Activated T-helper 1 cell treated with anti-CD3 and anti-CD28 coated beads, Interleukin-12 subunit alpha, Interleukin-12 subunit beta, Interleukin-2, Interleukin-4 antibody, amounts not matched to agents 30 ng/mL and 10 ng/mL and 1 ng/mL, durations not matched to agents 14 hours and 24 hours and 36 hours (primary cell): ENCODE data around the gene CTPS2. TPM values are rescaled to one million over a fixed set of nuclear protein-coding genes. Genes with fewer than 3 reads are reported as not detected.
"Not testable (repeated sequence)": the region's sequence is repeated elsewhere in the genome, so short reads cannot be mapped to it uniquely, and the experiment has no call there.

ENCODE experiments used
- DNase-seq: peaks from one replicate; pipeline ENCODE4 v3.0.0; 2021; ENCODE audit warnings: low spot score
- H3K27ac Mint-ChIP-seq: one replicate; pipeline ENCODE4 v1.8.0; 2021; ENCODE audit warnings: mild to moderate bottlenecking, mixed read lengths
- H3K27me3 Mint-ChIP-seq: one replicate; pipeline ENCODE4 v1.8.0; 2022; ENCODE audit warnings: mild to moderate bottlenecking, moderate library complexity, mixed read lengths; ENCODE audit not compliant: insufficient read depth
- H3K36me3 Mint-ChIP-seq: one replicate; pipeline ENCODE4 v1.8.0; 2021; ENCODE audit warnings: low read depth, mixed read lengths
- H3K4me1 Mint-ChIP-seq: one replicate; pipeline ENCODE4 v1.8.0; 2021; ENCODE audit warnings: low read depth, mixed read lengths
- H3K4me3 Mint-ChIP-seq: one replicate; pipeline ENCODE4 v1.8.0; 2021; ENCODE audit warnings: mild to moderate bottlenecking, moderate library complexity, mixed read lengths
- H3K9me3 Mint-ChIP-seq: one replicate; pipeline ENCODE4 v1.8.0; 2021; ENCODE audit warnings: mixed read lengths
- intact Hi-C: fragments of 100-400 bp; cut with micrococcal nuclease; formaldehyde crosslinking; loops from one replicate; pipeline ENCODE4 v1.15.1; 2024
- total RNA-seq: library from RNA; stranded (reverse); gene quantifications from 2 replicates; pipeline ENCODE4 v1.2.3, GENCODE V29; 2022

The CTPS2 gene
- total RNA-seq, 1 donor from 2014 or later: 5.1 TPM

GRCh38 chrX:16585486-16586376 lies 126.7 kb downstream of the CTPS2 start:
- Mint-ChIP-seq H3K4me1 (peaks cover 13% of the 10 kb centered on the region), H3K27me3 (no peaks in the 10 kb centered on the region), H3K36me3 (peaks cover 1% of the 10 kb centered on the region), H3K9me3 (peaks cover 5% of the 10 kb centered on the region), H3K27ac (no peak overlapping the region), H3K4me3 (no peak overlapping the region)
- no peak for DNase-seq
- intact Hi-C loops: no loop called here

DNA sequence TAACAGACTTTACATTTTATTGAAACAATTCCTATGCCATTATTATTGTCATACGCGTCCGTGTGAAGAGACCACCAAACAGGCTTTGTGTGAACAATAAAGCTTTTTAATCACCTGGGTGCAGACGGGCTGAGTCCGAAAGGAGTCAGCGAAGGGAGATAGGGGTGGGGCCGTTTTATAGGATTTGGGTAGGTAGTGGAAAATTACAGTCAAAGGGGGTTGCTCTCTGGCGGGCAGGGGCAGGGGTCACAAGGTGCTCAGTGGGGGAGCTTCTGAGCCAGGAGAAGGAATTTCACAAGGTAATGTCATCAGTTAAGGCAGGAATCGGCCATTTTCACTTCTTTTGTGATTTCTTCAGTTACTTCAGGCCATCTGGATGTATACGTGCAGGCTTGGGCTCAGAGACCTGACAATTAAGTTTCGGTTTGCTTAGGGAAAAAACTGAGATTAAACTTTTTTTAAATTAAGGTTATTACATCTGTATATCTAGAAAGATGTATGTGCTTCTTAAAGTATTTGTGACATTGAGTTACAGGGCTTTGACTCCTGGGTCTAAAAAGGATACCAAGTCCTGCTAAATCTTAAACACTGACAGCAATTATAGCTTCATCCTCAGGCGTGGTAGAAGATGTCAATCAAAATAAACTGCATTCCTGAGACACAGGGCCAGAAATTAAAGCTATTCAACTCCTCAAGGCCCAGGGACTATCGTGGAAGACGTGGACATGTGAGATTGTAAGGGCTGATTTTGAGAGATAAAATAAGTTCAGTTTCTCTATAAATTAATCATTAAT lies 132.3 kb downstream of the CTPS2 start:
- intact Hi-C loops, H3K27ac Mint-ChIP-seq, DNase-seq, H3K4me1 Mint-ChIP-seq, H3K36me3 Mint-ChIP-seq, H3K27me3 Mint-ChIP-seq, H3K4me3 Mint-ChIP-seq, H3K9me3 Mint-ChIP-seq: not testable (repeated sequence)

- Mint-ChIP-seq H3K27ac (no peak overlapping the region), H3K9me3 (peaks cover 5% of the 10 kb centered on the region), H3K27me3 (no peaks in the 10 kb centered on the region), H3K4me1 (no peaks in the 10 kb centered on the region), H3K4me3 (no peak overlapping the region), H3K36me3 (peaks cover 2% of the 10 kb centered on the region)
- intact Hi-C loops: no loop called here
- no peak for DNase-seq
Measured at GRCh38 chrX:16579517-16579916, 133.0 kb downstream of the CTPS2 start.

GRCh38 chrX:16578218-16578617 lies 134.3 kb downstream of the CTPS2 start:
- intact Hi-C loops: no loop called here
- H3K36me3 Mint-ChIP-seq: peaks cover 2% of the 10 kb centered on the region

DNA sequence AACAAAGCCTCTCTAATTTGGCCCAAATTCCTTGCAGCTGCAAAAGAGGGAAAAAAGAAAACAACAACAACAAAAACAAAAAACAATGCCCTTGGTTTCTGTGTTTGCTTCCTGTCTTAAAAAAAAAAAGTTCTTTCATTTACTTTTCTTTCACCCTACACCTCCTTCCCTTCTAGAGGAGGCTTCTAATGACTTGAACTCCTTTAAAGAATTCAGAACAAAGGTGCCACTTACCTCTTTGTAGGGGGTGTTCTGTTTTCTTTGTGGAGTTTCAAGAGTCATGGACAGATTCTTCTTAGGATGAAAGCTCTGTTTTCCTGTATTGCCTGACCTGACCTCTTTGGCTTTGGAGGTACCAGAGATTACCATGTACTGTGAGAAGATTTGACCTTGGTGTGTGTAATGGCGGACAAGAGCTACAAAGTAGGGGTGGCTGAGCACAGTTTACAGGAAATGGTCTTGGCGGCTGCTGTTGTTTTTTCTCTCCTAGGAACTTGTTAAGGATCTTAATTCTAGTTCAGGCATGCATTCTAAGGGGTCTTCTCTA lies 134.9 kb downstream of the CTPS2 start:
- H3K4me3 Mint-ChIP-seq: no peak overlapping the region
- intact Hi-C loops: no loop called here
- DNase-seq: no peak
- H3K27me3 Mint-ChIP-seq: no peaks in the 10 kb centered on the region
- H3K9me3 Mint-ChIP-seq: peaks cover 2% of the 10 kb centered on the region
- H3K4me1 Mint-ChIP-seq: no peaks in the 10 kb centered on the region
- no peak overlapping the region for H3K27ac Mint-ChIP-seq
- peaks cover 2% of the 10 kb centered on the region for H3K36me3 Mint-ChIP-seq

More at GRCh38 chrX:16578218-16578617, 134.3 kb downstream of the CTPS2 start:
- no peak overlapping the region for H3K4me3 Mint-ChIP-seq
- no peaks in the 10 kb centered on the region for H3K27me3 Mint-ChIP-seq
- no peak for DNase-seq
- no peak overlapping the region for H3K27ac Mint-ChIP-seq
- peaks cover 5% of the 10 kb centered on the region for H3K9me3 Mint-ChIP-seq
- H3K4me1 Mint-ChIP-seq: no peaks in the 10 kb centered on the region

DNA sequence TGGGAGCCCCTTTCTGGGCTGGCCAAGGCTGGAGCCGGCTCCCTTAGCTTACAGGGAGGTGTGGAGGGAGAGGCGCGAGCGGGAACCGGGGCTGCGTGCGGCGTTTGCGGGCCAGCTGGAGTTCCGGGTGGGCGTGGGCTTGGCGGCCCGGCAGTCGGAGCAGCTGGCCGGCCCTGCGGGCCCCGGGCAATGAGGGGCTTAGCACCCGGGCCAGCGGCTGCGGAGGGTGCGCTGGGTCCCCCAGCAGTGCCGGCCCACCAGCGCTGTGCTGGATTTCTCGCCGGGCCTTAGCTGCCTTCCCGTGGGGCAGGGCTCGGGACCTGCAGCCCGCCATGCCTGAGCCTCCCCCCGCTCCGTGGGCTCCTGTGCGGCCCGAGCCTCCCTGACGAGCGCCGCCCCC lies 137.1 kb downstream of the CTPS2 start:
- not testable (repeated sequence) for H3K27ac Mint-ChIP-seq

DNA sequence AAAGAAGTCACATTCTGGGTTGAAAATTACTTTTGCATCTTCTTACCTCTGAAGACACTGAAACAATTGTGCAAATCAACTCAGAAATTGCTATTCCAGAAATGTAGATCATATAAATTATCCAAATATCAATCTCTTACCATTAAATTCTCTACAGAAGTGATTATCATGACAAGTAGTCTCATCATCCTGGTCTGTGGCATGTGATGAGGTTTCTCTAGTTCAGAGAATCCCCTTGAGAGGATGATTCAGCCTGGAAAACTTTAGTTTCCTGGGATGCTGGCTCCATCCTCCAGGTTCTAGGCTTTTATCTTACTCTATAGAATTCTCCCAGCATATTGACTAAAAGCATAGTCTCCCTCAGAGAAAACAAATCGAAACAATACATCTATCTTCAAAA lies 138.7 kb downstream of the CTPS2 start:
- Mint-ChIP-seq H3K4me3 (no peak overlapping the region), H3K36me3 (no peaks in the 10 kb centered on the region), H3K27ac (no peak overlapping the region), H3K27me3 (peaks cover 2% of the 10 kb centered on the region), H3K4me1 (no peaks in the 10 kb centered on the region), H3K9me3 (no peaks in the 10 kb centered on the region)
- no peak for DNase-seq
- intact Hi-C loops: no loop called here

More for the DNA sequence above, 137.1 kb downstream of the CTPS2 start:
- intact Hi-C loops, H3K4me1 Mint-ChIP-seq, DNase-seq, H3K27me3 Mint-ChIP-seq, H3K4me3 Mint-ChIP-seq, H3K9me3 Mint-ChIP-seq, H3K36me3 Mint-ChIP-seq: not testable (repeated sequence)

GRCh38 chrX:16567681-16568080 lies 144.8 kb downstream of the CTPS2 start:
- no peaks in the 10 kb centered on the region for H3K36me3 Mint-ChIP-seq
- no peak overlapping the region for H3K27ac Mint-ChIP-seq
- H3K4me1 Mint-ChIP-seq: no peaks in the 10 kb centered on the region
- H3K4me3 Mint-ChIP-seq: no peak overlapping the region
- H3K9me3 Mint-ChIP-seq: no peaks in the 10 kb centered on the region
- no peak for DNase-seq
- peaks cover 2% of the 10 kb centered on the region for H3K27me3 Mint-ChIP-seq
- intact Hi-C loops: no loop called here

DNA sequence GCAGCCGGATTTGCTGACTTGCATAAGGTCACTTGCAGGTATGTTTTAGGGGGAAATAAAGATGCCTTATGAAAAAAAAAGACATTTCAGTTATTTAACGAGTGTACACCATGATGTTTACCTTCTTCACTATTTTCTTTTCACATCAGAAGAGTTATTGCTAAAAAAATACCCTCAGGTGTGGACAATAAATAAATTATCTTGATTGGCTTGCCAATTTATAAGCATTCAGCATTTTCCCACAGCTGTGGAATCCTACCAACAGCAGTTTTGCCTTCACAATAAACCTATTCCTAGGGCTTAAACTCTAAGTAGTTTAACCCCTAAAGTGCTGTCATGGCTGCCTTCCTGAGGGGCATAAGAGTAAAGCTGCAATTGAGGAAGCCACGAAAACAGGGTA lies 145.9 kb downstream of the CTPS2 start:
- no peak overlapping the region for H3K27ac Mint-ChIP-seq
- peaks cover 2% of the 10 kb centered on the region for H3K27me3 Mint-ChIP-seq
- no peaks in the 10 kb centered on the region for H3K4me1 Mint-ChIP-seq
- intact Hi-C loops: no loop called here
- no peak for DNase-seq
- H3K36me3 Mint-ChIP-seq: no peaks in the 10 kb centered on the region
- H3K9me3 Mint-ChIP-seq: no peaks in the 10 kb centered on the region
- H3K4me3 Mint-ChIP-seq: no peak overlapping the region

DNA sequence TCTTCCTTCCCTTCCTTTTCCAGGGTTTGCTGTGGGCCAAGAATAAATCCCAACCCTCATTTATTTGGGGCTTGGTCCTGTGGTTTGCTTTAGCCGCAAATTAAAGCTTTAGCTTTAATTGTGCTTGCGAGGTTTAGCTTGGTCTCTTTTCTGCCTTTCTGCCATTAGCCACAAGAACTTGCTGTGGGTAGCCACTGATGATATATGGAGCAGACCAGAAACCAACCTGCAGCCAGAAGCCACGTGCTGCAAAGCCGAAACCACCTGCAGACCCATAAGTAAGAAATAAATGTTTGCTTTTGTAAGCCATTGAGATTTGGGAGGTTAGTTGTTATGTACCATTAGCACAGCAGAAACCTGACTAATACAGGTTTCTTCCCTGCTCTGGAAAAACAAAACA lies 152.3 kb downstream of the CTPS2 start:
- Mint-ChIP-seq H3K36me3 (no peaks in the 10 kb centered on the region), H3K4me1 (no peaks in the 10 kb centered on the region), H3K4me3 (peak overlapping the region; percentile 26), H3K9me3 (no peaks in the 10 kb centered on the region), H3K27me3 (no peaks in the 10 kb centered on the region), H3K27ac (no peak overlapping the region)
- DNase-seq: no peak
- intact Hi-C loops: no loop called here

DNA sequence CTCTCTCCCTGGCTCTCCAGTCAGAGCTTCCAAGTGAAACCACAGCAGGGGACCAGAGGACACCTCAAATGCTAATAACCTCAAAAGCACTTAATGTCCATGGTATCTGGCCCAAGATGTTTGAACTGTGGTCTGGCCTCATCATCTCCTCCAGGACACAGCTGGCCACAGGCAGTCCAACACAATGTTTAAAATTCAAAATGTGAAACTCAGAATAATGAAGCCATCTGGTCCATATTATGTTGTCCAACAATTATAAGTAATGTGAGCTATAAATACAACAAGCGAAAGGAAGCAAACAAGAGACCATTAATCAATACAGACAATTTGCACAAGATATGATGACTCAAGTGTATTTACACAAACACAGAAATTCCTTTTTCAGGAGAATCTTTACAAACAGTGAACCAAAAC lies 153.3 kb downstream of the CTPS2 start:
- no peak for DNase-seq
- Mint-ChIP-seq H3K4me3 (no peak overlapping the region), H3K4me1 (no peaks in the 10 kb centered on the region), H3K27me3 (peaks cover 2% of the 10 kb centered on the region), H3K9me3 (no peaks in the 10 kb centered on the region), H3K36me3 (no peaks in the 10 kb centered on the region), H3K27ac (no peak overlapping the region)
- intact Hi-C loops: no loop called here

GRCh38 chrX:16558489-16558888 lies 154.0 kb downstream of the CTPS2 start:
- Mint-ChIP-seq H3K4me1 (no peaks in the 10 kb centered on the region), H3K27me3 (peaks cover 2% of the 10 kb centered on the region), H3K27ac (no peak overlapping the region), H3K4me3 (no peak overlapping the region), H3K36me3 (no peaks in the 10 kb centered on the region), H3K9me3 (no peaks in the 10 kb centered on the region)
- intact Hi-C loops: no loop called here
- no peak for DNase-seq

DNA sequence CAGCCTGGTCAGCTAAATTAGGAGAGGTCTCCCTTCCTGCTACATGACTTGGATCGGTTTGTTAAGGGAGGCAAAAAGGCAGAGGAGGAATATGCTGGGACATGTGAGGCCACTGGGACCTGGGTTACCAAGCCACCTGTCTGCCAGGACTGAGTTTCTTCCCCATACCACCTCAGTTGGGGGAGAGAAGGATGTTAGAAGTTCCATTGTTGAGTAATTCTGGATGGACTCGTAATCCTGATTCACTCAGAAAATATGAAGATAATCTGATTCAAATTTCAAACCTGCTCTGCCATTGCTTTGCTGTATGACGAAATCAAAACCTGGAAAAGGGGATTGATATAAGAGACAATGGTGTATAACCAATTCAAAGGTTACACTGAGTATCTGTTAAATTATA lies 159.9 kb downstream of the CTPS2 start:
- Mint-ChIP-seq H3K36me3 (no peaks in the 10 kb centered on the region), H3K4me1 (no peaks in the 10 kb centered on the region), H3K9me3 (no peaks in the 10 kb centered on the region), H3K27ac (no peak overlapping the region), H3K4me3 (no peak overlapping the region), H3K27me3 (peaks cover 2% of the 10 kb centered on the region)
- DNase-seq: no peak
- intact Hi-C loops: no loop called here
